GM23338 (cell line): ENCODE results near the gene SEMA5A. TPM values are rescaled to one million over a fixed set of nuclear protein-coding genes. Genes with fewer than 3 reads are reported as not detected.

Experiments used
- ATAC-seq: fragments of 200-7000 bp; cut with Tn5 transposase; 3 replicates; pipeline ENCODE4 v1.9.1; 2020
- DNase-seq: peaks from one replicate; pipeline ENCODE4 v3.0.0-alpha.2; 2015; ENCODE audit warnings: low spot score
- H2AFZ ChIP-seq: fragments of 200-600 bp; sonication (generic); 2 replicates; pipeline ENCODE4 v1.8.0; 2016; ENCODE audit warnings: antibody characterized with exemption, mild to moderate bottlenecking, moderate library complexity
- H3F3A ChIP-seq: fragments of 200-600 bp; sonication (generic); replicated peaks from 2 replicates; pipeline ENCODE4 v1.8.0; 2017; ENCODE audit warnings: antibody characterized with exemption, mixed run types, low read depth
- H3K27ac ChIP-seq: fragments of 200-600 bp; sonication (generic); 2 replicates; pipeline ENCODE4 v1.6.1; 2016; ENCODE audit warnings: low read depth
- H3K27me3 ChIP-seq: fragments of 200-600 bp; sonication (generic); 2 replicates; pipeline ENCODE4 v1.8.0; 2016; ENCODE audit warnings: mild to moderate bottlenecking, mixed run types, moderate library complexity; ENCODE audit not compliant: insufficient read depth
- H3K36me3 ChIP-seq: fragments of 200-600 bp; sonication (generic); 2 replicates; pipeline ENCODE4 v1.8.0; 2016; ENCODE audit warnings: mild to moderate bottlenecking; ENCODE audit not compliant: insufficient read depth
- H3K4me1 ChIP-seq: fragments of 200-600 bp; sonication (generic); 2 replicates; pipeline ENCODE4 v1.8.0; 2016; ENCODE audit warnings: mild to moderate bottlenecking, moderate library complexity; ENCODE audit not compliant: insufficient read depth
- H3K4me2 ChIP-seq: fragments of 200-600 bp; sonication (generic); 2 replicates; pipeline ENCODE4 v1.7.1; 2017; ENCODE audit warnings: mixed run types
- H3K4me3 ChIP-seq: fragments of 200-600 bp; sonication (generic); 2 replicates; pipeline ENCODE4 v1.6.1; 2016; ENCODE audit warnings: mixed run types
- H3K79me2 ChIP-seq: fragments of 200-600 bp; sonication (generic); replicated peaks from 2 replicates; pipeline ENCODE4 v1.8.0; 2017; ENCODE audit warnings: mild to moderate bottlenecking; ENCODE audit not compliant: insufficient read depth
- H3K9me2 ChIP-seq: fragments of 200-600 bp; sonication (generic); 2 replicates; pipeline ENCODE4 v1.8.0; 2017; ENCODE audit not compliant: insufficient read depth
- H4K20me1 ChIP-seq: fragments of 200-600 bp; sonication (generic); replicated peaks from 2 replicates; pipeline ENCODE4 v1.8.0; 2017; ENCODE audit warnings: mild to moderate bottlenecking; ENCODE audit not compliant: insufficient read depth
- H3K27ac Mint-ChIP-seq: 2 replicates; pipeline ENCODE4 v1.8.0; 2020; ENCODE audit warnings: inconsistent platforms, mild to moderate bottlenecking, moderate library complexity, mixed read lengths
- H3K27me3 Mint-ChIP-seq: 3 replicates; pipeline ENCODE4 v1.8.0; 2022; ENCODE audit warnings: low read depth, mild to moderate bottlenecking, moderate library complexity, mixed read lengths, inconsistent platforms; ENCODE audit not compliant: insufficient read depth, poor library complexity
- H3K36me3 Mint-ChIP-seq: 3 replicates; pipeline ENCODE4 v1.8.0; 2021; ENCODE audit warnings: low read depth, mild to moderate bottlenecking, inconsistent platforms, moderate library complexity, mixed read lengths
- H3K4me1 Mint-ChIP-seq: 3 replicates; pipeline ENCODE4 v1.8.0; 2020; ENCODE audit warnings: mild to moderate bottlenecking, inconsistent platforms, mixed read lengths
- H3K4me3 Mint-ChIP-seq: 3 replicates; pipeline ENCODE4 v1.8.0; 2021; ENCODE audit warnings: moderate library complexity, mild to moderate bottlenecking, inconsistent platforms, mixed read lengths
- H3K9me3 Mint-ChIP-seq: 3 replicates; pipeline ENCODE4 v1.8.0; 2020; ENCODE audit warnings: moderate library complexity, mild to moderate bottlenecking, inconsistent platforms, mixed read lengths
- CREB1 ChIP-seq: fragments of 250-450 bp; sonication (Bioruptor Pico); IDR thresholded peaks from 2 replicates; pipeline ENCODE4 v1.5.0; 2020; ENCODE audit warnings: low read depth, mild to moderate bottlenecking, moderate library complexity
- EZH2 ChIP-seq: fragments of 200-600 bp; sonication (generic); IDR thresholded peaks from one replicate; pipeline ENCODE4 v1.8.0; 2017; ENCODE audit warnings: antibody characterized with exemption, mild to moderate bottlenecking, low read depth; ENCODE audit not compliant: unreplicated experiment
- EZH2phosphoT487 ChIP-seq: fragments of 200-600 bp; sonication (generic); IDR thresholded peaks from one replicate; pipeline ENCODE4 v1.8.1; 2018; ENCODE audit warnings: antibody characterized with exemption; ENCODE audit not compliant: unreplicated experiment
- JUNB ChIP-seq: IDR thresholded peaks from one replicate; pipeline ENCODE4 v1.6.1; 2016; ENCODE audit warnings: antibody characterized with exemption; ENCODE audit not compliant: unreplicated experiment
- NANOG ChIP-seq: IDR thresholded peaks from 2 replicates; pipeline ENCODE4 v1.6.1; 2016; ENCODE audit warnings: antibody characterized with exemption, borderline replicate concordance
- POLR2AphosphoS5 ChIP-seq: IDR thresholded peaks from 2 replicates; pipeline ENCODE4 v1.6.1; 2016; ENCODE audit warnings: antibody characterized with exemption, low read depth
- STAT1 ChIP-seq: IDR thresholded peaks from one replicate; pipeline ENCODE4 v1.6.1; 2016; ENCODE audit warnings: antibody characterized with exemption; ENCODE audit not compliant: unreplicated experiment
- ZNF114 ChIP-seq: fragments of 250-450 bp; sonication (Bioruptor Pico); IDR thresholded peaks from 2 replicates; pipeline ENCODE4 v1.5.0; 2020; ENCODE audit warnings: mild to moderate bottlenecking, moderate library complexity
- ZNF331 ChIP-seq: fragments of 250-450 bp; sonication (Bioruptor Pico); IDR thresholded peaks from 2 replicates; pipeline ENCODE4 v1.5.0; 2020; ENCODE audit warnings: low read depth, mild to moderate bottlenecking, moderate library complexity
- polyA plus RNA-seq: library from polyadenylated mRNA; unstranded; fragments of >200 nt; fragmentation: Nextera tagmentation; extraction: Ambion mirVana; gene quantifications from 2 replicates; pipeline ENCODE4 v1.2.1, GENCODE V29; 2016
- total RNA-seq: library from RNA; depleted of rRNA; stranded (reverse); fragments of >200 nt; shearing (Covaris generic); gene quantifications from 2 replicates; pipeline ENCODE4 v1.2.3, GENCODE V29; 2014
- TF ChIP-seq, protein P1 (sequence below): IDR thresholded peaks from 2 replicates; pipeline ENCODE4 v1.6.1; 2016; ENCODE audit warnings: antibody characterized with exemption
- TF ChIP-seq, protein P2 (sequence below), 2 experiments: fragments of 200-600 bp in 1 of 2; sonication (generic) in 1 of 2; conservative IDR thresholded peaks; 2 replicates each; pipeline versions ENCODE4 v1.5.1 to v1.6.1; 2016 to 2017; ENCODE audit warnings: antibody characterized with exemption in 2 of 2, low read depth in 2 of 2, mild to moderate bottlenecking in 2 of 2, moderate library complexity in 1 of 2
- TF ChIP-seq, protein P3 (sequence below): fragments of 250-450 bp; sonication (Bioruptor Pico); IDR thresholded peaks from 2 replicates; pipeline ENCODE4 v1.5.0; 2020; ENCODE audit warnings: mild to moderate bottlenecking, moderate library complexity
- TF ChIP-seq, protein P4 (sequence below): IDR thresholded peaks from one replicate; pipeline ENCODE4 v1.6.1; 2018; ENCODE audit warnings: antibody characterized with exemption; ENCODE audit not compliant: unreplicated experiment

The SEMA5A gene
- total and polyA plus RNA-seq, 2 experiments from 2014 or later, result 2.1 to 8.1 TPM

DNA sequence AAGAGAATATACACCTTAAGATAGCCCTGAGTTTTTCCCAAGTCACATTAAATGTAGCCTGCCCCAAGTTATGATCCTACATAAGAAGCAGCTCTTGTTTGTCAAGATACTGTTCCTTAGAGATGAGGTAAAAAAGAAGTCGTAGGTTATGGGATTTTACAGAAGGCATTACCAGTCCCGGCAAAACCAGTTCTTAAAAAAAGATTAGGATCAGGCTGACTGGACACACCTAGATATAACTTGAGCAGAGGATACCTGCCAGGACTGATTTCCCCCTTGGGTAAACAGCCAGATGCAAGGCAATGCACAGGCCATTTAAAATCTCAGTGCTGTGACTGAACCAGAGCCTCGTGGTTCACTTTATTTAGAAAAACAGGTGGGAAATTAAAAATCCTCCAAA, 14.1 kb upstream of the SEMA5A start:
- ATAC-seq, result no peak
- TF ChIP-seq EZH2 (no peak), CREB1 (no peak), ZNF114 (CRISPR knock-in tag) (no peak), JUNB (no peak), ZNF331 (no peak), EZH2phosphoT487 (no peak), STAT1 (no peak), POLR2AphosphoS5 (no peak), NANOG (no peak)
- TF ChIP-seq, protein P1, sequence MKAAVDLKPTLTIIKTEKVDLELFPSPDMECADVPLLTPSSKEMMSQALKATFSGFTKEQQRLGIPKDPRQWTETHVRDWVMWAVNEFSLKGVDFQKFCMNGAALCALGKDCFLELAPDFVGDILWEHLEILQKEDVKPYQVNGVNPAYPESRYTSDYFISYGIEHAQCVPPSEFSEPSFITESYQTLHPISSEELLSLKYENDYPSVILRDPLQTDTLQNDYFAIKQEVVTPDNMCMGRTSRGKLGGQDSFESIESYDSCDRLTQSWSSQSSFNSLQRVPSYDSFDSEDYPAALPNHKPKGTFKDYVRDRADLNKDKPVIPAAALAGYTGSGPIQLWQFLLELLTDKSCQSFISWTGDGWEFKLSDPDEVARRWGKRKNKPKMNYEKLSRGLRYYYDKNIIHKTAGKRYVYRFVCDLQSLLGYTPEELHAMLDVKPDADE, result no peak
- TF ChIP-seq, protein P2, sequence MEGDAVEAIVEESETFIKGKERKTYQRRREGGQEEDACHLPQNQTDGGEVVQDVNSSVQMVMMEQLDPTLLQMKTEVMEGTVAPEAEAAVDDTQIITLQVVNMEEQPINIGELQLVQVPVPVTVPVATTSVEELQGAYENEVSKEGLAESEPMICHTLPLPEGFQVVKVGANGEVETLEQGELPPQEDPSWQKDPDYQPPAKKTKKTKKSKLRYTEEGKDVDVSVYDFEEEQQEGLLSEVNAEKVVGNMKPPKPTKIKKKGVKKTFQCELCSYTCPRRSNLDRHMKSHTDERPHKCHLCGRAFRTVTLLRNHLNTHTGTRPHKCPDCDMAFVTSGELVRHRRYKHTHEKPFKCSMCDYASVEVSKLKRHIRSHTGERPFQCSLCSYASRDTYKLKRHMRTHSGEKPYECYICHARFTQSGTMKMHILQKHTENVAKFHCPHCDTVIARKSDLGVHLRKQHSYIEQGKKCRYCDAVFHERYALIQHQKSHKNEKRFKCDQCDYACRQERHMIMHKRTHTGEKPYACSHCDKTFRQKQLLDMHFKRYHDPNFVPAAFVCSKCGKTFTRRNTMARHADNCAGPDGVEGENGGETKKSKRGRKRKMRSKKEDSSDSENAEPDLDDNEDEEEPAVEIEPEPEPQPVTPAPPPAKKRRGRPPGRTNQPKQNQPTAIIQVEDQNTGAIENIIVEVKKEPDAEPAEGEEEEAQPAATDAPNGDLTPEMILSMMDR (conservative IDR thresholded peaks at IDR 0.05; ENCODE audit: low read depth in 2 of 2), result no peak
- TF ChIP-seq, protein P3, sequence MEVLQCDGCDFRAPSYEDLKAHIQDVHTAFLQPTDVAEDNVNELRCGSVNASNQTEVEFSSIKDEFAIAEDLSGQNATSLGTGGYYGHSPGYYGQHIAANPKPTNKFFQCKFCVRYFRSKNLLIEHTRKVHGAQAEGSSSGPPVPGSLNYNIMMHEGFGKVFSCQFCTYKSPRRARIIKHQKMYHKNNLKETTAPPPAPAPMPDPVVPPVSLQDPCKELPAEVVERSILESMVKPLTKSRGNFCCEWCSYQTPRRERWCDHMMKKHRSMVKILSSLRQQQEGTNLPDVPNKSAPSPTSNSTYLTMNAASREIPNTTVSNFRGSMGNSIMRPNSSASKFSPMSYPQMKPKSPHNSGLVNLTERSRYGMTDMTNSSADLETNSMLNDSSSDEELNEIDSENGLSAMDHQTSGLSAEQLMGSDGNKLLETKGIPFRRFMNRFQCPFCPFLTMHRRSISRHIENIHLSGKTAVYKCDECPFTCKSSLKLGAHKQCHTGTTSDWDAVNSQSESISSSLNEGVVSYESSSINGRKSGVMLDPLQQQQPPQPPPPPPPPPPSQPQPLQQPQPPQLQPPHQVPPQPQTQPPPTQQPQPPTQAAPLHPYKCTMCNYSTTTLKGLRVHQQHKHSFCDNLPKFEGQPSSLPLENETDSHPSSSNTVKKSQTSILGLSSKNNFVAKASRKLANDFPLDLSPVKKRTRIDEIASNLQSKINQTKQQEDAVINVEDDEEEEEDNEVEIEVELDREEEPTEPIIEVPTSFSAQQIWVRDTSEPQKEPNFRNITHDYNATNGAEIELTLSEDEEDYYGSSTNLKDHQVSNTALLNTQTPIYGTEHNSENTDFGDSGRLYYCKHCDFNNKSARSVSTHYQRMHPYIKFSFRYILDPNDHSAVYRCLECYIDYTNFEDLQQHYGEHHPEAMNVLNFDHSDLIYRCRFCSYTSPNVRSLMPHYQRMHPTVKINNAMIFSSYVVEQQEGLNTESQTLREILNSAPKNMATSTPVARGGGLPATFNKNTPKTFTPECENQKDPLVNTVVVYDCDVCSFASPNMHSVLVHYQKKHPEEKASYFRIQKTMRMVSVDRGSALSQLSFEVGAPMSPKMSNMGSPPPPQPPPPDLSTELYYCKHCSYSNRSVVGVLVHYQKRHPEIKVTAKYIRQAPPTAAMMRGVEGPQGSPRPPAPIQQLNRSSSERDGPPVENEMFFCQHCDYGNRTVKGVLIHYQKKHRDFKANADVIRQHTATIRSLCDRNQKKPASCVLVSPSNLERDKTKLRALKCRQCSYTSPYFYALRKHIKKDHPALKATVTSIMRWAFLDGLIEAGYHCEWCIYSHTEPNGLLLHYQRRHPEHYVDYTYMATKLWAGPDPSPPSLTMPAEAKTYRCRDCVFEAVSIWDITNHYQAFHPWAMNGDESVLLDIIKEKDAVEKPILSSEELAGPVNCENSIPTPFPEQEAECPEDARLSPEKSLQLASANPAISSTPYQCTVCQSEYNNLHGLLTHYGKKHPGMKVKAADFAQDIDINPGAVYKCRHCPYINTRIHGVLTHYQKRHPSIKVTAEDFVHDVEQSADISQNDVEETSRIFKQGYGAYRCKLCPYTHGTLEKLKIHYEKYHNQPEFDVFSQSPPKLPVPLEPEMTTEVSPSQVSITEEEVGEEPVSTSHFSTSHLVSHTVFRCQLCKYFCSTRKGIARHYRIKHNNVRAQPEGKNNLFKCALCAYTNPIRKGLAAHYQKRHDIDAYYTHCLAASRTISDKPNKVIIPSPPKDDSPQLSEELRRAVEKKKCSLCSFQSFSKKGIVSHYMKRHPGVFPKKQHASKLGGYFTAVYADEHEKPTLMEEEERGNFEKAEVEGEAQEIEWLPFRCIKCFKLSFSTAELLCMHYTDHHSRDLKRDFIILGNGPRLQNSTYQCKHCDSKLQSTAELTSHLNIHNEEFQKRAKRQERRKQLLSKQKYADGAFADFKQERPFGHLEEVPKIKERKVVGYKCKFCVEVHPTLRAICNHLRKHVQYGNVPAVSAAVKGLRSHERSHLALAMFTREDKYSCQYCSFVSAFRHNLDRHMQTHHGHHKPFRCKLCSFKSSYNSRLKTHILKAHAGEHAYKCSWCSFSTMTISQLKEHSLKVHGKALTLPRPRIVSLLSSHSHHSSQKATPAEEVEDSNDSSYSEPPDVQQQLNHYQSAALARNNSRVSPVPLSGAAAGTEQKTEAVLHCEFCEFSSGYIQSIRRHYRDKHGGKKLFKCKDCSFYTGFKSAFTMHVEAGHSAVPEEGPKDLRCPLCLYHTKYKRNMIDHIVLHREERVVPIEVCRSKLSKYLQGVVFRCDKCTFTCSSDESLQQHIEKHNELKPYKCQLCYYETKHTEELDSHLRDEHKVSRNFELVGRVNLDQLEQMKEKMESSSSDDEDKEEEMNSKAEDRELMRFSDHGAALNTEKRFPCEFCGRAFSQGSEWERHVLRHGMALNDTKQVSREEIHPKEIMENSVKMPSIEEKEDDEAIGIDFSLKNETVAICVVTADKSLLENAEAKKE, result no peak
- TF ChIP-seq, protein P4, sequence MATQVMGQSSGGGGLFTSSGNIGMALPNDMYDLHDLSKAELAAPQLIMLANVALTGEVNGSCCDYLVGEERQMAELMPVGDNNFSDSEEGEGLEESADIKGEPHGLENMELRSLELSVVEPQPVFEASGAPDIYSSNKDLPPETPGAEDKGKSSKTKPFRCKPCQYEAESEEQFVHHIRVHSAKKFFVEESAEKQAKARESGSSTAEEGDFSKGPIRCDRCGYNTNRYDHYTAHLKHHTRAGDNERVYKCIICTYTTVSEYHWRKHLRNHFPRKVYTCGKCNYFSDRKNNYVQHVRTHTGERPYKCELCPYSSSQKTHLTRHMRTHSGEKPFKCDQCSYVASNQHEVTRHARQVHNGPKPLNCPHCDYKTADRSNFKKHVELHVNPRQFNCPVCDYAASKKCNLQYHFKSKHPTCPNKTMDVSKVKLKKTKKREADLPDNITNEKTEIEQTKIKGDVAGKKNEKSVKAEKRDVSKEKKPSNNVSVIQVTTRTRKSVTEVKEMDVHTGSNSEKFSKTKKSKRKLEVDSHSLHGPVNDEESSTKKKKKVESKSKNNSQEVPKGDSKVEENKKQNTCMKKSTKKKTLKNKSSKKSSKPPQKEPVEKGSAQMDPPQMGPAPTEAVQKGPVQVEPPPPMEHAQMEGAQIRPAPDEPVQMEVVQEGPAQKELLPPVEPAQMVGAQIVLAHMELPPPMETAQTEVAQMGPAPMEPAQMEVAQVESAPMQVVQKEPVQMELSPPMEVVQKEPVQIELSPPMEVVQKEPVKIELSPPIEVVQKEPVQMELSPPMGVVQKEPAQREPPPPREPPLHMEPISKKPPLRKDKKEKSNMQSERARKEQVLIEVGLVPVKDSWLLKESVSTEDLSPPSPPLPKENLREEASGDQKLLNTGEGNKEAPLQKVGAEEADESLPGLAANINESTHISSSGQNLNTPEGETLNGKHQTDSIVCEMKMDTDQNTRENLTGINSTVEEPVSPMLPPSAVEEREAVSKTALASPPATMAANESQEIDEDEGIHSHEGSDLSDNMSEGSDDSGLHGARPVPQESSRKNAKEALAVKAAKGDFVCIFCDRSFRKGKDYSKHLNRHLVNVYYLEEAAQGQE, result no peak
- H3K27me3 Mint-ChIP-seq, result no peaks in the 10 kb centered on the region

More for the DNA sequence above, 14.1 kb upstream of the SEMA5A start:
- H3K4me3 Mint-ChIP-seq, result no peak overlapping the region
- Histone ChIP-seq H4K20me1 (no peaks in the 10 kb centered on the region), H3K4me2 (no peak overlapping the region), H3K79me2 (no peaks in the 10 kb centered on the region), H3F3A (no peaks in the 10 kb centered on the region), H2AFZ (no peak overlapping the region), H3K9me2 (peaks cover 14% of the 10 kb centered on the region), H3K4me3 (no peak overlapping the region), H3K4me1 (no peaks in the 10 kb centered on the region; the same call in 1 of the 2 replicates), H3K27ac (no peak overlapping the region), H3K36me3 (no peaks in the 10 kb centered on the region), H3K27me3 (no peaks in the 10 kb centered on the region)
- H3K27ac Mint-ChIP-seq, result no peak overlapping the region
- no peak for DNase-seq
- H3K36me3 Mint-ChIP-seq, result no peaks in the 10 kb centered on the region
- no peaks in the 10 kb centered on the region for H3K9me3 Mint-ChIP-seq
- H3K4me1 Mint-ChIP-seq, result peaks cover 11% of the 10 kb centered on the region; the same call in 2 of the 3 replicates
